Panc1 (cell line): ENCODE results near the gene LRRC45.
A peak's percentile ranks its signal among the peaks of the same experiment; 100 is the strongest.

Experiments
- POLR2AphosphoS5 ChIP-seq: IDR thresholded peaks from 2 replicates; pipeline ENCODE4 v1.6.1; 2012; ENCODE audit warnings: mild to moderate bottlenecking, low read depth, low read length, moderate library complexity
- TCF7L2 ChIP-seq: IDR thresholded peaks from 2 replicates; pipeline ENCODE4 v1.6.1; 2011; ENCODE audit warnings: mild to moderate bottlenecking, low read depth, low read length, inconsistent platforms
- TF ChIP-seq, protein P1 (sequence below): fragments of 450-650 bp; IDR thresholded peaks from 2 replicates; pipeline ENCODE4 v1.5.1; 2017; ENCODE audit warnings: mild to moderate bottlenecking

DNA sequence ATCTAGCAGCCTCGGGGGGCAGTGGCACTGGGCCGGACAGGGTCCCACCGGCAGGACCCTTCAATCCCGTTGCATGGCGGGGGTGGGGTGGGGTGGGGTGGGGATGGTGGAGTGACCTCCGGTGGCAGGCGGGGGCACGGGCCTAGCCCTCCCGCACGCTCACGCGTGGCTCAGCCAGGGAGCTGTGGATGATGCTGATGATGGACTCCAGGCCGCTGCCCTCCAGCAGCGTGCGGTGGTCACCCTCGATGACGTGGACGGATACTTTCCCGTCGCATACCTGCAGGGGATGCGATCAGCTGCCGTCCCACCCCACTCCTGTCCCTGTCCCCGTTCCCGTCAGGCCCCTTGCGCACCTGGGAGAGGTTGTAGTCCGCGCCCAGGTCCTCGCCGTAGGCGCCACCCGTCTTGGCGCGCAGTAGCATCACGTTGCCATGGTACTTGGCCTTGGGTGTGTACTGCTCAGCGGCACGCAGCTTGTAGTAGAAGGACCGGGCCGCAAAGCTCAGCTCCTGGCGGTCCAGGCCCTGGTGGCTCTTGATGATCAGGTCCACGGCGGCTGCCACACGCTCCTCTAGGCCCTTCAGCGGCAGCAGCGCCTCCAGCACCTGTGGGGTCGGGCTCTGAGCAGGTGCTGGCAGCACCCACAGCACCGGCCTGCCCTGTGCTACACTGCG lies 56.0 kb downstream of the LRRC45 start:
- TF ChIP-seq, protein P1, sequence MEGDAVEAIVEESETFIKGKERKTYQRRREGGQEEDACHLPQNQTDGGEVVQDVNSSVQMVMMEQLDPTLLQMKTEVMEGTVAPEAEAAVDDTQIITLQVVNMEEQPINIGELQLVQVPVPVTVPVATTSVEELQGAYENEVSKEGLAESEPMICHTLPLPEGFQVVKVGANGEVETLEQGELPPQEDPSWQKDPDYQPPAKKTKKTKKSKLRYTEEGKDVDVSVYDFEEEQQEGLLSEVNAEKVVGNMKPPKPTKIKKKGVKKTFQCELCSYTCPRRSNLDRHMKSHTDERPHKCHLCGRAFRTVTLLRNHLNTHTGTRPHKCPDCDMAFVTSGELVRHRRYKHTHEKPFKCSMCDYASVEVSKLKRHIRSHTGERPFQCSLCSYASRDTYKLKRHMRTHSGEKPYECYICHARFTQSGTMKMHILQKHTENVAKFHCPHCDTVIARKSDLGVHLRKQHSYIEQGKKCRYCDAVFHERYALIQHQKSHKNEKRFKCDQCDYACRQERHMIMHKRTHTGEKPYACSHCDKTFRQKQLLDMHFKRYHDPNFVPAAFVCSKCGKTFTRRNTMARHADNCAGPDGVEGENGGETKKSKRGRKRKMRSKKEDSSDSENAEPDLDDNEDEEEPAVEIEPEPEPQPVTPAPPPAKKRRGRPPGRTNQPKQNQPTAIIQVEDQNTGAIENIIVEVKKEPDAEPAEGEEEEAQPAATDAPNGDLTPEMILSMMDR: no peak
- peak; percentile 28; the same call in 1 of the 2 replicates for TF ChIP-seq POLR2AphosphoS5
- TF ChIP-seq TCF7L2: no peak
